SU-DHL-6 (cell line): ENCODE measurements around the gene ELP2.

Experiments used
- H2AFZ ChIP-seq: fragments of 200-600 bp; sonication (generic); 2 replicates; pipeline ENCODE4 v1.6.1; 2014; ENCODE audit warnings: low read depth, mild to moderate bottlenecking, moderate library complexity, mixed read lengths, antibody characterized with exemption, low read length; ENCODE audit not compliant: severe bottlenecking
- H3F3A ChIP-seq: fragments of 200-600 bp; shearing (Covaris generic); 2 replicates; pipeline ENCODE4 v1.6.0; 2016; ENCODE audit warnings: antibody characterized with exemption, mild to moderate bottlenecking; ENCODE audit not compliant: insufficient read depth
- H3K27ac ChIP-seq: fragments of 200-600 bp; sonication (generic); 2 replicates; pipeline ENCODE4 v1.5.1; 2016; ENCODE audit warnings: low read depth, mild to moderate bottlenecking, low read length, moderate library complexity, mixed read lengths
- H3K27me3 ChIP-seq: fragments of 200-600 bp; sonication (generic), shearing (Covaris generic); 2 replicates; pipeline ENCODE4 v1.6.0; 2014; ENCODE audit warnings: mild to moderate bottlenecking, low read length
- H3K36me3 ChIP-seq: fragments of 200-600 bp; sonication (generic); 2 replicates; pipeline ENCODE4 v1.6.1; 2014; ENCODE audit warnings: mild to moderate bottlenecking, low read length, mixed read lengths
- H3K4me2 ChIP-seq: fragments of 300-600, 200-600 bp; shearing (Covaris generic), sonication (generic); 2 replicates; pipeline ENCODE4 v1.6.0; 2014; ENCODE audit warnings: low read length, low read depth, mild to moderate bottlenecking; ENCODE audit not compliant: poor library complexity, severe bottlenecking
- H3K4me3 ChIP-seq: fragments of 200-600 bp; sonication (generic); 2 replicates; pipeline ENCODE4 v1.5.1; 2014; ENCODE audit warnings: antibody characterized with exemption, low read length, mild to moderate bottlenecking, mixed read lengths; ENCODE audit not compliant: insufficient read depth, poor library complexity, severe bottlenecking
- H3K79me2 ChIP-seq: fragments of 200-600 bp; sonication (generic); 2 replicates; pipeline ENCODE4 v1.6.1; 2014; ENCODE audit warnings: mild to moderate bottlenecking, low read length, moderate library complexity; ENCODE audit not compliant: insufficient read depth
- H3K9ac ChIP-seq: fragments of 200-600 bp; sonication (generic); 2 replicates; pipeline ENCODE4 v1.7.0; 2014; ENCODE audit warnings: mild to moderate bottlenecking, low read length
- H3K9me2 ChIP-seq: fragments of 200-600 bp; sonication (generic); replicated peaks from 2 replicates; pipeline ENCODE4 v1.6.1; 2014; ENCODE audit warnings: low read length; ENCODE audit not compliant: insufficient read depth
- H3K9me3 ChIP-seq: fragments of 200-600 bp; sonication (generic); 2 replicates; pipeline ENCODE4 v1.6.1; 2014; ENCODE audit warnings: low read length, mixed read lengths; ENCODE audit not compliant: insufficient read depth
- H4K20me1 ChIP-seq: fragments of 200-600 bp; sonication (generic); 2 replicates; pipeline ENCODE4 v1.6.1; 2014; ENCODE audit warnings: low read depth, mild to moderate bottlenecking, antibody characterized with exemption, low read length, moderate library complexity, mixed read lengths
- EZH2phosphoT487 ChIP-seq: fragments of 200-600 bp; sonication (generic), shearing (Covaris generic); conservative IDR thresholded peaks from 2 replicates; pipeline ENCODE4 v1.6.1; 2018; ENCODE audit warnings: mild to moderate bottlenecking, antibody characterized with exemption, low read length, moderate library complexity, mixed read lengths
- TF ChIP-seq, protein P1 (sequence below): fragments of 200-600 bp; sonication (generic); IDR thresholded peaks from one replicate; pipeline ENCODE4 v1.5.1; 2017; ENCODE audit warnings: antibody characterized with exemption, mild to moderate bottlenecking, low read length, moderate library complexity; ENCODE audit not compliant: insufficient read depth, poor library complexity, severe bottlenecking

ELP2 gene

DNA sequence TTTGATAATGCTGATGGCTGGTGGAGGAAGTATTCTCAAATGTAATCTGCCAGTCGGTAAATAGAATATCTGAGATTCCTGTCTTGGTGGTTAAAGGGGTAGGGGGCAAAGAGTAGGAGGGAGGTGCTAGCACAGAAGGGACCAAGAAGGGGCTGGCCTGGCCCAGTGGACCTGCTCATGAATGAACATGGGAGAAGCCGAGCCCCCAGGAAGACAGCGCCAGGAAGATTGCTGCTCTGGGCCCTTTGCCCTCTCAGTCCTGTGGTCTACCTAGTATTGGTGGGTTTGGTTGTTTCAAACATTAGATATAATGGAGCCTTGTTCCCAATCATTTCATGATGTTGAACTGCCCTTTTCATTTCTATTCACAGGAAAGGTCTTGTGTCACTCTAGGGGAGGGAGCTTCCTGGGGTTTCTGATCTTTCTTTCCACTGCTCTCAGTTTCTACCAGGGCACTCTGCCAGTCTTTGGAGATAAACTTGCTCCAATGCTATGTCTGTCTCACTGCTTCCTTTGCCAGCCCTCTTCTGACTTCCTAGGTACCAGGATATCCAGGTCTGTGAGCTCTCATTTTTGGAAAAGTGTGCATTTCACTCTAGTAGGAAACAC lies 52.3 kb downstream of the ELP2 start:
- TF ChIP-seq, protein P1, sequence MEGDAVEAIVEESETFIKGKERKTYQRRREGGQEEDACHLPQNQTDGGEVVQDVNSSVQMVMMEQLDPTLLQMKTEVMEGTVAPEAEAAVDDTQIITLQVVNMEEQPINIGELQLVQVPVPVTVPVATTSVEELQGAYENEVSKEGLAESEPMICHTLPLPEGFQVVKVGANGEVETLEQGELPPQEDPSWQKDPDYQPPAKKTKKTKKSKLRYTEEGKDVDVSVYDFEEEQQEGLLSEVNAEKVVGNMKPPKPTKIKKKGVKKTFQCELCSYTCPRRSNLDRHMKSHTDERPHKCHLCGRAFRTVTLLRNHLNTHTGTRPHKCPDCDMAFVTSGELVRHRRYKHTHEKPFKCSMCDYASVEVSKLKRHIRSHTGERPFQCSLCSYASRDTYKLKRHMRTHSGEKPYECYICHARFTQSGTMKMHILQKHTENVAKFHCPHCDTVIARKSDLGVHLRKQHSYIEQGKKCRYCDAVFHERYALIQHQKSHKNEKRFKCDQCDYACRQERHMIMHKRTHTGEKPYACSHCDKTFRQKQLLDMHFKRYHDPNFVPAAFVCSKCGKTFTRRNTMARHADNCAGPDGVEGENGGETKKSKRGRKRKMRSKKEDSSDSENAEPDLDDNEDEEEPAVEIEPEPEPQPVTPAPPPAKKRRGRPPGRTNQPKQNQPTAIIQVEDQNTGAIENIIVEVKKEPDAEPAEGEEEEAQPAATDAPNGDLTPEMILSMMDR, result no peak
- H3F3A ChIP-seq, result peaks cover 9% of the 10 kb centered on the region
- H2AFZ ChIP-seq, result no peak overlapping the region
- no peak overlapping the region for H3K4me3 ChIP-seq
- no peaks in the 10 kb centered on the region for H3K9me2 ChIP-seq
- no peak overlapping the region for H3K4me2 ChIP-seq
- no peak overlapping the region for H3K27ac ChIP-seq
- H3K27me3 ChIP-seq, result no peaks in the 10 kb centered on the region
- no peaks in the 10 kb centered on the region; the same call in 1 of the 2 replicates for H3K36me3 ChIP-seq
- no peaks in the 10 kb centered on the region for H4K20me1 ChIP-seq
- no peak overlapping the region for H3K9ac ChIP-seq
- H3K79me2 ChIP-seq, result no peaks in the 10 kb centered on the region
- H3K9me3 ChIP-seq, result no peaks in the 10 kb centered on the region

DNA sequence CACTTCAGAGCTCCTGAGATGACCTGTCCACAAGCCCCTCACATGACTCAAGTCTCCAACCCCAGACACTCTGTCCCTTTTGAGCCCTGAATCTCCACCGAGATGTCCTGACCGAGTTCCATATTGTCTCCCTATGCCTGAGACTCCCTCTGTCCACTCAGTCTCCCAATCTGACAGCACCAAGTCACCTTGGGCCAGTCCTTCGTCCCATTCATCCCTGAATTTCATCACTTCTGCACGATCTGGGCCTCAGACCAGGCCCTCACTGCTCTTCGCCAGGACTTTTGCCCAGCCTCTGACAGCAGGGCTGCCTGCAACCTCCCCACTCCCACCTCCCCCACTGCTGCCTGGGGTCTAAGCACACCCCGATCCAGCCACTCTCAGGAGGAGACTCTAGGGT lies 53.3 kb downstream of the ELP2 start:
- Histone ChIP-seq H3K27me3 (no peaks in the 10 kb centered on the region), H4K20me1 (no peaks in the 10 kb centered on the region), H3K9me3 (no peaks in the 10 kb centered on the region), H3F3A (peaks cover 9% of the 10 kb centered on the region), H3K9me2 (no peaks in the 10 kb centered on the region), H2AFZ (no peak overlapping the region), H3K79me2 (no peaks in the 10 kb centered on the region), H3K36me3 (no peaks in the 10 kb centered on the region), H3K4me3 (no peak overlapping the region), H3K9ac (no peak overlapping the region), H3K4me2 (no peak overlapping the region), H3K27ac (no peak overlapping the region)
- TF ChIP-seq EZH2phosphoT487, result no peak
- TF ChIP-seq, protein P1, result no peak

- no peaks in the 10 kb centered on the region for H4K20me1 ChIP-seq
- H3K27me3 ChIP-seq, result no peaks in the 10 kb centered on the region
- H3K27ac ChIP-seq, result no peak overlapping the region
- H3K4me2 ChIP-seq, result no peak overlapping the region
- H3K9me3 ChIP-seq, result no peaks in the 10 kb centered on the region
- no peaks in the 10 kb centered on the region for H3K9me2 ChIP-seq
- no peak overlapping the region for H3K4me3 ChIP-seq
- no peaks in the 10 kb centered on the region for H3K36me3 ChIP-seq
- no peak overlapping the region for H2AFZ ChIP-seq
- H3K9ac ChIP-seq, result no peak overlapping the region
- peaks cover 9% of the 10 kb centered on the region for H3F3A ChIP-seq
- no peaks in the 10 kb centered on the region for H3K79me2 ChIP-seq
- TF ChIP-seq, protein P1, result no peak
- TF ChIP-seq EZH2phosphoT487, result no peak
These were observed 54.3 kb downstream of the ELP2 start for GRCh38 chr18:36183987-36184386.
